OCI-LY7 (cell line): Measurements from ENCODE around the gene POLR2L. TPM values are rescaled to one million over a fixed set of nuclear protein-coding genes. Genes with fewer than 3 reads are reported as not detected.

Source experiments
- BruUV-seq: library from RNA; stranded (reverse); fragments of 400-500 nt; replicated peaks from 2 replicates; lab custom pipeline; 2021; lab: Mats Ljungman, UMichigan
- CTCF ChIA-PET: fragments of 300-600 bp; sonication (Branson Sonifier 250); formaldehyde crosslinking; loops from one replicate; lab custom pipeline; 2022; ENCODE audit warnings: antibody characterized with exemption; ENCODE audit not compliant: unreplicated experiment; lab: Charles Lee
- POLR2A ChIA-PET: fragments of 300-600 bp; sonication (Branson Sonifier 250); formaldehyde crosslinking; loops from one replicate; lab custom pipeline; 2022; ENCODE audit warnings: antibody characterized with exemption; lab: Charles Lee
- DNase-seq: peaks from one replicate; pipeline ENCODE4 v3.0.0-alpha.2; 2015; ENCODE audit warnings: low spot score
- H2AFZ ChIP-seq: fragments of 200-600 bp; sonication (generic), shearing (Covaris generic); 2 replicates; pipeline ENCODE4 v1.6.1; 2014; ENCODE audit warnings: mild to moderate bottlenecking, antibody characterized with exemption, low read length, moderate library complexity
- H3K27ac ChIP-seq: fragments of 200-600 bp; sonication (generic); 2 replicates; pipeline ENCODE4 v1.5.1; 2014; ENCODE audit warnings: mixed run types, low read depth, mild to moderate bottlenecking, moderate library complexity, low read length, inconsistent platforms; ENCODE audit not compliant: poor library complexity, severe bottlenecking
- H3K36me3 ChIP-seq: fragments of 200-600 bp; sonication (generic); 2 replicates; pipeline ENCODE4 v1.6.1; 2014; ENCODE audit warnings: mild to moderate bottlenecking, antibody characterized with exemption, low read length, moderate library complexity, mixed read lengths; ENCODE audit not compliant: insufficient read depth
- H3K4me1 ChIP-seq: fragments of 200-600 bp; sonication (generic); 2 replicates; pipeline ENCODE4 v1.5.1; 2014; ENCODE audit warnings: mild to moderate bottlenecking, low read length; ENCODE audit not compliant: insufficient read depth, poor library complexity, severe bottlenecking
- H3K4me2 ChIP-seq: fragments of 200-600 bp; sonication (generic); 2 replicates; pipeline ENCODE4 v1.6.1; 2014; ENCODE audit warnings: mild to moderate bottlenecking, low read length
- H3K4me3 ChIP-seq: fragments of 200-600 bp; sonication (generic); 2 replicates; pipeline ENCODE4 v1.5.1; 2014; ENCODE audit warnings: mild to moderate bottlenecking, low read depth, low read length; ENCODE audit not compliant: poor library complexity, severe bottlenecking
- H3K79me2 ChIP-seq: fragments of 200-600 bp; sonication (generic); 2 replicates; pipeline ENCODE4 v1.6.1; 2016; ENCODE audit warnings: low read depth, mild to moderate bottlenecking, low read length, moderate library complexity, mixed read lengths; ENCODE audit not compliant: insufficient read depth
- H3K9me2 ChIP-seq: fragments of 200-600 bp; sonication (generic); 2 replicates; pipeline ENCODE4 v1.6.1; 2016; ENCODE audit warnings: mild to moderate bottlenecking, low read length, mixed read lengths; ENCODE audit not compliant: insufficient read depth
- H3K9me3 ChIP-seq: fragments of 200-600 bp; sonication (generic); 2 replicates; pipeline ENCODE4 v1.6.1; 2014; ENCODE audit warnings: mild to moderate bottlenecking, mixed run types, low read length, mixed read lengths
- H4K20me1 ChIP-seq: fragments of 200-600 bp; sonication (generic); 2 replicates; pipeline ENCODE4 v1.6.1; 2014; ENCODE audit warnings: mild to moderate bottlenecking, antibody characterized with exemption, low read length, moderate library complexity, mixed read lengths; ENCODE audit not compliant: insufficient read depth
- EZH2phosphoT487 ChIP-seq: fragments of 200-600 bp; sonication (generic); IDR thresholded peaks from 2 replicates; pipeline ENCODE4 v1.6.1; 2018; ENCODE audit warnings: low read depth, borderline replicate concordance, mild to moderate bottlenecking, mixed run types, antibody characterized with exemption, low read length, moderate library complexity, mixed read lengths
- intact Hi-C: fragments of 100-400 bp; cut with micrococcal nuclease; formaldehyde crosslinking; loops from one replicate; pipeline ENCODE4 v1.10.0; 2022; ENCODE audit not compliant: unreplicated experiment
- total RNA-seq, 2 experiments: library from RNA; depleted of rRNA in 1 of 2; stranded (reverse); fragments of >200 nt in 1 of 2; shearing (Covaris generic) in 1 of 2; gene quantifications; 2 replicates each; pipeline ENCODE4 v1.2.3, GENCODE V29; 2014 to 2022
- TF ChIP-seq, protein P1 (sequence below): fragments of 200-600 bp; sonication (generic); conservative IDR thresholded peaks from 2 replicates; pipeline ENCODE4 v1.5.1; 2014; ENCODE audit warnings: mild to moderate bottlenecking, antibody characterized with exemption, low read length, moderate library complexity, mixed read lengths

The POLR2L gene
- total RNA-seq, 2 experiments from 2014 or later: 88.3 to 206 TPM

DNA sequence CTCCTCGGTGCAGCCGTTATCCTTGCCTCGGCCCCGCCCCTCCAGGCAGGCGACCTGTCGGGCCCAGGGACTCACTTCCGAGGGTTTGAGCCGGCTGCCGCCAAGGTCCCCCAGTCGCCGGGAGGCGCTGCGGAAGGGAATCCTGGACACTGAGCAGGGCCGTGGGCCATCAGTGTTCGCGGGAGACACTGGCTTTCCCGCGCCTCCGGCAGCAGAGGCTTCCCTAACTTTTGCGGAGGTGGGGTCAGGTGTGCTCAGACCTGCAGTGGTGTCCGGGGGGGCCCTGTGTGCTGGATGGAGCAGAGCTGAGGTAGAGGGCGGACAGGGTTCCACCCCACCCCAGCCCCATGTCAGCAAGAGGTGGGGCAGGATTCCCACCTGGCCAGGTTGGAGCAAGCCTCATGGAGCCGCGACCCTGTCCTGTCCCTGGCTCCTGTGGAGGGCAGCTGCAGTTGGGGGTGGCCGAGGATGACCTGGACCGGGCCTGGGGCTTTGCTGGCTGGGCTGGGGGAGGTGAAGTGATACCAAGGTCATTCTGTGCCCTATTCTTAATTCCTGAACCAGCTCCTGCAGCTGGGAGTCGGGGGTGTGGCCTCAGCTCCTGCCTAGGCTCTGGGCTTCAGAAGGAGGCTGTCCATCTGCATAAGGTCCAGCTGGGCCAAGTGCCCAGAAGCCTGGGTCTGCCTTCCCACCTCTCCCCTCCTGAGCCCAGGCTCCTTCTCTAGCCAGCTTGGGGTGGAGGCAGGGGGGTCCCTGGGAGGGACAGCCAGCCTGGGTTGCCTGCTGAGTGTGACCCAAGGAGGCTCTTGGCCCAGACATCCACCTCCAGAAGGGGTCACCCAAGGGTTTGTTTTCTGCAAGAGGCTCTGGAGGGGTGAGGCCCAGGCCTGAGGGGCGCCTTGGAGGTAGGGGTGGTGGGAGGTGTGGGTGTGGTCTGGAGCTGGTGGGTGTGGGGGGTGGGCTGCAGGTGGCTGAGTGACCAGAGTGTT lies 8.7 kb upstream of the POLR2L start:
- POLR2A ChIA-PET: interaction anchor here (0.7 kb wide), 1 partner anchor 9 kb away, joined by 3 read pairs; no protein-coding TSS in a partner anchor
- no TSS peak for BruUV-seq
- DNase-seq: peak; percentile 36

DNA sequence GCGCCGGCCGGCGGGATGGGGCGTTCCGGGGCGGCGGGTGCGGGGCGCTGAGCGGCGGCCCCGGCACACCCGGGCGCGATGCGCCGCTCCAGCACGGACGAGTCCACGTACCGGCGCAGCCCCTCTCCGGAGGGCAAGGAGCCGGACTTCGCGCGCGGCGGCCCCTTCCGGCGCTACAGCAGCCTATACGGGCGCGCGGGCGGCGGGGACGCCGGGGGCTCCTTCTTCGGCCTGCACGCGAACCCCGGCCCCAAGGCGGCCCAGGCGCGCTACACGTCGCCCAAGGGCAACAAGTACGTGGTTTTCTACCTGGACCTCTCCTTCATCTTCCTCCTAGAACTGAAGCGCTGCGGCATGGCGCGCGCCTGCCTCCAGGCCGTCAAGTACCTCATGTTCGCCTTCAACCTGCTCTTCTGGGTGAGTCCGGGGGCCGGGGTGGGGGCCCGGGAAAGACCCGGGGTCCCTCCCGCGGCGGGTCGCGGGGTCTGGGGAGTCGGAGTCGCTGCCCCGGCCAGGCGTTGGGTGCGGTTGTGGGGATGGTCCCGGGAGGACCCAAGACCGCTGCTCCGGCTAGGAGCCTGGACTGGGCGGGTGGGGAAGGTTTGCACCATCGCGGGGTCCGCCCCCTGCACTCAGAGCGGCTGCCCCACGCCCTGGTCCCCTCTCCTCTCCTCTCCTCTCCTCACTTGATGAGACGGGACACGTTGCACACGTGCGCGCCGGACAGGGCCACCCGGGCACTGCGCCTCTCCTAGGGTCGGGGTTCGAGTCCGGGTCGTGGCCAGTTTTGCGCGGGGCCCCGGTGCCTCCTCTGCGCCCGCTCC lies 7.8 kb upstream of the POLR2L start:
- ChIA-PET CTCF (no interaction called here), POLR2A (no interaction called here)
- TF ChIP-seq, protein P1, sequence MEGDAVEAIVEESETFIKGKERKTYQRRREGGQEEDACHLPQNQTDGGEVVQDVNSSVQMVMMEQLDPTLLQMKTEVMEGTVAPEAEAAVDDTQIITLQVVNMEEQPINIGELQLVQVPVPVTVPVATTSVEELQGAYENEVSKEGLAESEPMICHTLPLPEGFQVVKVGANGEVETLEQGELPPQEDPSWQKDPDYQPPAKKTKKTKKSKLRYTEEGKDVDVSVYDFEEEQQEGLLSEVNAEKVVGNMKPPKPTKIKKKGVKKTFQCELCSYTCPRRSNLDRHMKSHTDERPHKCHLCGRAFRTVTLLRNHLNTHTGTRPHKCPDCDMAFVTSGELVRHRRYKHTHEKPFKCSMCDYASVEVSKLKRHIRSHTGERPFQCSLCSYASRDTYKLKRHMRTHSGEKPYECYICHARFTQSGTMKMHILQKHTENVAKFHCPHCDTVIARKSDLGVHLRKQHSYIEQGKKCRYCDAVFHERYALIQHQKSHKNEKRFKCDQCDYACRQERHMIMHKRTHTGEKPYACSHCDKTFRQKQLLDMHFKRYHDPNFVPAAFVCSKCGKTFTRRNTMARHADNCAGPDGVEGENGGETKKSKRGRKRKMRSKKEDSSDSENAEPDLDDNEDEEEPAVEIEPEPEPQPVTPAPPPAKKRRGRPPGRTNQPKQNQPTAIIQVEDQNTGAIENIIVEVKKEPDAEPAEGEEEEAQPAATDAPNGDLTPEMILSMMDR: no peak
- no peak for TF ChIP-seq EZH2phosphoT487
- Histone ChIP-seq H3K9me2 (no peaks in the 10 kb centered on the region), H2AFZ (no peak overlapping the region), H4K20me1 (no peaks in the 10 kb centered on the region), H3K4me1 (peaks cover 14% of the 10 kb centered on the region), H3K9me3 (no peaks in the 10 kb centered on the region), H3K27ac (no peak overlapping the region), H3K4me3 (no peak overlapping the region), H3K4me2 (peak overlapping the region; percentile 87; the same call in 1 of the 2 replicates), H3K36me3 (no peaks in the 10 kb centered on the region), H3K79me2 (no peaks in the 10 kb centered on the region)
- intact Hi-C loops: loop anchor here (5.0 kb wide), 2 partner anchors 57 to 127 kb away; no protein-coding TSS in a partner anchor
- BruUV-seq: no TSS peak
- no peak for DNase-seq

More for the DNA sequence above, 8.7 kb upstream of the POLR2L start:
- Histone ChIP-seq H3K4me3 (no peak overlapping the region), H3K27ac (no peak overlapping the region), H3K9me3 (no peaks in the 10 kb centered on the region), H3K79me2 (no peaks in the 10 kb centered on the region), H2AFZ (no peak overlapping the region), H3K9me2 (no peaks in the 10 kb centered on the region), H3K4me1 (peaks cover 14% of the 10 kb centered on the region), H4K20me1 (no peaks in the 10 kb centered on the region), H3K4me2 (no peak overlapping the region), H3K36me3 (no peaks in the 10 kb centered on the region)
- TF ChIP-seq, protein P1: peak; percentile 63
- TF ChIP-seq EZH2phosphoT487: no peak
- CTCF ChIA-PET: interaction anchor here (0.5 kb wide), 1 partner anchor 964 kb away, joined by 3 read pairs; no protein-coding TSS in a partner anchor
- intact Hi-C loops: no loop called here
